ENCODE measurements around the gene VRK3.

VRK3 gene

DNA sequence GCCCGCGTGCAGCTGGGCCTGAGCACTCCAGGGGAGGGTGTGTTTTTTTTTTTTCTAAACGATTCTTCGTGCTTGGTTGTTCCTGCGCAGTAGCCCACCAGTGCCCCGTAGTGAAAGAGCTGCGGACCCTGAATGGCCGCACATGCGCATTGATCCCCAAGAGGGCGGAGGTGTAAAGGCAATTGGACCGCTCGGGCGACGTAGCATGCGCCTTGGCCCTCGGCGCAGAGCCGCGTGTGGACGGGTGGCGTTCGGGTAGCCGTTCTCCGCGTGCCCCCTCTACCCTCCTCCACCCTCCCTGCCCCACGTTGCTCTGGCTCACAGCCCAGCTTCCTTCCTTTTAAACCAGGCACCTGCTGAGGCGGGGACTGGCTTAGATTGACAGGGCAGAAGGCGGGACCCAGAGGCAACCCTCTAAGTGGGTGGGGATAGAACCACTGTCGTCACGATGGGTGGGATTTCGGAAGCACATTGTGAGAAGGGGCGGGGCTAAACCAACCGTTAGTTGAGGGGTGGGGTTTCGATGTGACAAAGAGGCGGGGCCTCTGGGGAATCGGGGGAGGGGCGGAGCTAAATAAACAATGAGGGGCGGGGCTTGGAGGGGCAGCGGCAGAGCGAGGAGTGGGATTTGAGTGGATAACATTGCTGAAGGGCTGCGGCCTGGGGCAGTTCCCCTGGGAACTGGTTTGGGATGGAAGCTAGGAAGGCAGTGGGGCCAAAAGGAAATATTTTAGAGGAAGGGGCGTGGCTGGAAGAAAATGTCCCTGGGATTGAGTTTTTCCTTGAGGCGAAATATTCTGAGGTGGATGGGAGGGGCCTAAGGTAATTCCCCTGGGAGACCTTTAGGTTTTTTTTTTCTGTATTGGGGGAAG is 95.3 kb downstream of the VRK3 start:
- peak; percentile 97 to 98 for DNase-seq

DNA sequence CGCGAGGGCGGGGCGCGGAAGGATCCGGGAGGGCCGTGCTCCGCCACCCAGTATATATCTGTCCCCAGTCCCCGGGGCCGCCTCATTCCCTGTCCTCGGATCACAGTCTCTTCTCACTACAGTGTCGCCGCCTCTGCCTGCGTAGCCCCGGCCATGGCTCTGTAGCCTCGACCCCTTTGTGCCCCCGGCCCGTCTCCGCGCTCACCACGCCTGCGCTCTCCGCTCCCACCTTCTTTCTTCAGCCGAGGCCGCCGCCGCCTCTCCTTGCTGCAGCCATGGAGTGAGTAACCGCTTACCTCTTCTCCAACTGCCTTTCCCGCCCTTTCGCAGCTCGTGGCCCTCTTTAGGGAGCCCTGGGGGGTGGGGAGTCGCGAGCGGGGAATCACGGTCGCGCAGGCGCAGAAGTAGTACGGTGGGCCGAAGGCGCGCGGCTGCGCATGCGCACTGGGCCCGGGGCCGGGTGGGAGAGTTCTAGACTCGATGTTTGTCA is 96.0 kb downstream of the VRK3 start, which contains the start of the genes ATF5 and NUP62:
ATF5 (plus strand) TSS at position 85 of the 490 bp plus-strand sequence. CDS start 1,646 bp downstream, outside the sequence.
NUP62 (minus strand) TSS at position 384 of the 490 bp plus-strand sequence. CDS start 19,697 bp downstream, outside the sequence.
- peak; percentile 92 to 95 for DNase-seq

DNA sequence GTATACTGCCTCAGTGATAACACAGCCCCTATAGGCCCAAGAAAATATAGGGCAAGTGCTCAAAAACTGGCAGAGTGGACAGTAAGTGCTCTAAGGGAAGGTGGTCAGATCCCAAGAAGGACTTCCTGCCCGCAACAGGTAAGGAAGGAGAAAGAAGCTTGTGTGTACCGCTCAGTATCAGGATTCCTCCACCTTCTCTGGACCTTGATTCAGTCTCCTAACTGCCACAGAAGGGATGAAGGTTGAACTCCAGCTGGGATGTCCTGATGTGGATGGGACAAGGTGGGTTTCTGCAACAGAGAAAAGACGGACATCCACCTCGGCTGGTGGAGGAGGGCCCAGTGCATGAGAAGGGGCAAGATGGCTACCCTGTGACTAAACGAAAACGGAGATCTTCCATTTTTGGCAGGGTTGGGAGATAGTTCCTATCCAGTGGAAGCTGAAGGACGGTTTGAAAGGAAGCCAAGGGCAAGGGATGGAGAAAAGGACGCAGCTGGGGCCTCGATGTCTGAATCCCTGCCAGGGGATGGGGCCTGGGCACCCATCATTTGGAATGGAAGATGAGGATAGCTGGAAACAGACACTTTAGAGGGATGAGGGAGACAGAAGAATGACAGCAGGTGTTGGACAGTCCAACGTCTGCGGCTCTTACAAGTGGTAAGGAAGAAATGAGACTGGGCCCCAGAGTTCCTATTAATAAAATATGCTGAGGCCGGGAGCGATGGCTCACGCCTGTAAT is 97.5 kb downstream of the VRK3 start:
- no peak for DNase-seq

DNA sequence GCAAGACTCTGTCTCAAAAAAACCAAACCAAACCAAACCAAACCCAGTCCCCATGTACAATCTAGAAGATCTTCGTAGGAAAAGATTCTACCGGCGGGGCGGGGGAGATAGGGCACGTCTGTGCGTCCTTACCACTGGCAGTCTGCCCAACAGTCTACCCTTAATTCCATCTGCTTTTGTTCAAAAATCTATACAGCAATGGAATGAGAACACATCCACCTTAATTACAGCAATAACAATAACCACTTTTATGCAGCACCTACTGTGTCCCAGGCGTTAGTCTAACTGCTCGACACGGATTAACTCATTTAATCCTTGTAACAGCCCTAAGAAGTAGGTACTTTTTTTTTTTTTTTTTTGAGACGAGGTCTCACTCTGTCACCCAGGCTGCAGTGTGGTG is 98.7 kb downstream of the VRK3 start:
- DNase-seq = no peak

Measured in NCI-H526 (cell line).